ENCODE measurements around the gene WNT6.

WNT6 gene

DNA sequence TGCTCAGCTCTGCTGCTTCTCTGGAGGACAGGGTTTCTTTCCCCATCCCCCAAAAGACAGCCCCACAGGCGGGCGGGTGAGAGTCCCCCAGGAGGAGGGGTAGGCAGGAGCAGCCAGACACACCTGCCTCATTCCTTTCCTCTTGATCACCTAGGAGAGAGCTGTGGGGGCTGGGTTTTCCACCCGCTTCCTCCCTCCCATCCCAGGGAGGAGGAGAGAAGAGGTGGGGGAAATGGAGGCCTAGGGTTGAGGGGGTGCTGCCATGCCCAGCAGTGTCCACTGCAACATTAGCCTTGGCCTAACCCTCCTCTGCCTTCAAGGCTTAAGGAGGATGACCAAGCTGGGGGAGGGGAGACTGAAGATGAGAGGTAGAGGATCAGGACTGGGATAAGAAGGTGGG lies 35.7 kb downstream of the WNT6 start:
- no peak for DNase-seq

DNA sequence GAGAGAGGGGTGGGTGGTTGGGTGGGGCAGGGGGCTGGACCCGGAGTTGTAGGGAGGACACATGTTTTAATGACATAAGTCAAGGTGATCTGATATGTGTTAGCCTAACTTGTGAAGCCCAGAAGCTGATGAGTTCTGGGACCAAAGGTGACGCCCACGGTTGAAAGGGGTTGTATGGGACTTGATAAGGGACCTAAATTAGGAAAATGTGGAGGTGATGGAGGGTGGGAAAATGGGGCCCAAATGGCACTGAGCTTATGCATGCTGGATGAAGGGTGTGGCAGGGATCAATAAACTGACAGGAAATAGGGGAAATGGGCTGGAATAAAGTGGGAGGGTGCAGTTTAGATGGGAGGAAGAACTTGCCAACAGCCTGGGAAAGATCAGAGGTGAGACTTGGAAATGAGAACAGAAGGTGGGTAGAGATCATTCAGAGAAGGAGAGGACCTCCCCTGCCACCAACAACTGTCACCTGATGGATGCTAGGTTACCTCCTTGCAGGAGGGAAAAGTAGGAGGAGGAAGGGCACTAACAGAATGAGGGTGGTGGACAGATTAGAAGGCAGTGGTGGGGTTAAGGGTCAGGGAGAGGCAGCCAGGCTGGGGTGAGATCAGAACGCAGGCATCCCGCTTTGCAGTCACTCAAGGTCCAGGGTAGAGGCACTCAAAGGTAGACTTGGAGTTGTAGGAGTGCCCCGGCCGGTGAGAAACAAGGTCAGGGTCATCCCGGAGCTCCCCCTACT lies 36.3 kb downstream of the WNT6 start:
- no peak for DNase-seq

DNA sequence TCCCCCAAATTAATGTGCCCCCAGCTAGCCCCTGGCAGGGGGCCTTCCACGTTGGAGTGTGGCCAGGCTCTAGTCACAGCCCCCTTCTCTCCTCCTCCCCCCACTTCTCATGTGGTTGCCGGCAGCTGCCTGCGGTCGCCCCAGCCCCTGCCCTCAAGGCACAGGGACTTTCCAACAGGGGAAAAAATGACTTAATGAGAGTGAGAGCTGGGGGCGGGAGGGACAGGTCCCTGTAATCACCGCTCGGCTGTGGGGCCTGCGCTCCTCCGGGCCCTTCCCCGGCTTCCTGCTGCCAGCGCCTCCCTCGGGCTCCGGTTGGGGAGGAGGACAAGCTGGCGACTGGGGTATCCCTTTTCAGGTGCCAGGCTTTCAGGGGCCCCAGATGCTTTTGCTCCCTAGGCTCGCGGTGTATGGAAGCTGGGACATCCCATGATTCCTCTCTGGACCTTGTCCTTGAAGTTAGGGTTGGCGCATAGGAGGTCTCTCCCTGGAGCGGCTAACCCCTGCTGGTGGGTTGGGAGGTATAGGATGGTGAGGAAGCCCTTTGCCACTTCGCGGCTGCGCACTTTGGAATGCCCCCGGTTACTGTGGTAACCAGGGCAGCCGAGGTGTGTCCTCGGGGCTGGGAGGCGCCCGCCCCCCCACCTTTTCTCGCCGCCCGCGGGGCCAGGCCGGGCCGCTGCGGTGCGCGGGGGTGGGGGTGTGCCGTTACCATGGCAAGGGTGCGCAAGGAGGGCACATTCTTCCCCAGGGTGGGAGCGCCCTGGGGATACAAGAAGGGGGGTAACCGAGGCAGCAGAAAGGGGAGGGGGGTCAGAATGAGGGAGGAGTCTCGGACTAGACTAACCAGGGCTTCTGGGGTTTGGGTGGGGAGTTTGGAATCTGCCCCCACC lies 37.1 kb downstream of the WNT6 start:
- DNase-seq = peak; percentile 44 to 48

DNA sequence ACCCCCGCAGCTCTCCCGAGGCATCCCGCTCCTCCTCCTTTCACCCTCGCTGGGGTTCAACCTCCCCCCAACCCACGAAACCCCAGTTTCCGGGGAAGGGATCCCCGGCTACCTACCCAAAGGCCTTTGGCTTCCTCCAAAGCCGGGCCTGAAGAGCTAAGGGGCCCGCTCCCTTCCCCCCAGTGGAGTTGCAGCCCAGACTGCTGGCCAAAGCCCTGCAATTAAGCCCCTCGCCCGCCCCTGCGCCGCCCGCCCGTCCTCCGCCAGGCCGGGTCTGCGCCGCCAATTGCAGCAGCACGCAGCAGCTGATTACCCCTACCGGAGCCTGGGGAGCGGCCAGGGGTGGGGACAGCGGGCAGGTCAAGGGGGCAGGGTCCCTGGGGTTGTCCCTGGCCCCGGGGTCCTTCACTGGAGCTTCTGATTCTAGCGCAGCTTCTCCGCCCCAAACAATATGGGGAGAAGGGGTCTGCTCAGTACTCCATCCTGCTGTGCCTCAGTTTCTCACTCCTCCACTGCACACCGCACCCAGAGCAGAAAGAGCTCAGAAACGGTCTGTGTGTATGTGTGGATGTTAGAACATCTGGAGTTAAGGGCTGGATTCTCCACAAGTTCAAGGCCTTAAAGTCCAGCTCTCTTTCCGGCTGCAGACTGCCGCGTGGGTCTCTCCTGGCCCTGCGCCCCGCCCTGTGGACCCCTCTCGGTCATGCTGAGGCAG lies 37.9 kb downstream of the WNT6 start:
- DNase-seq = no peak

DNA sequence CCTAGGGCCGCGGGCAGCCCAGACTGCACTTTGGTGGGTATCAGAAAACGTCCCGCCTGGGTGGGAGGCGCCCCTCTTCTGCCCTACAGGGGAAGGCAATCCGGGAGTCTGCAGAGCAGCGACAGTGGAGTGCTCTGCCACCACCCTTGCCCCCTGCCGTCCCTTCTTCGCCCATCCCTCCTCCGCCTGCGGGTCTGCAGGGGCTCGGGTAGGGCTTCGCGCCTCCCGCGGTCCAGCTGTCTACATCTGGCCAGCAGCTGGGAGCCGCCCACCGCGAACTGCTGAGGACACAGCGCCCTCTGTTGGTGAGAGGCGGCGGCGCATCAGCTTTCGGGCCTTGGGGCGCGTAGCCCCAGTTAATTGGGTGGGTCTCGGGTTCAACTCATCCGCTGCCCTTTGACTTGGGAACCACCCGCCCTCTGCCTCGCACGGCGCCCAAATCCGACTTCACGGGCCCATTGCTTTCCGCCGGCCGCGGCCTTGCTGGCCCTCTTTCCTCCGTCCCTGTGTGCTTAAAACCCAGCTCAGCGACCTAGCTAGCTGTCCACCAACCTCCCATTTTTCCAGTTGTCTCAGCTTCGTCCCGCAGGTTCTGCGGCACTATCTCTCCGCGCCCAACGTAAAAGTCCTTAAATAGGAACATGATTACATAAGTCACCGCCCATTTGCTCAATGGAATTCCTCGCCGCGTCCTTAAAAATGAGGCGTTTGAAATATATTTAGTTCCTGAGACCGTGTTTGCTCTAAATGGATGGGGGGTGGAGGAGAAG lies 38.7 kb downstream of the WNT6 start:
- DNase-seq = peak; percentile 38 to 42

DNA sequence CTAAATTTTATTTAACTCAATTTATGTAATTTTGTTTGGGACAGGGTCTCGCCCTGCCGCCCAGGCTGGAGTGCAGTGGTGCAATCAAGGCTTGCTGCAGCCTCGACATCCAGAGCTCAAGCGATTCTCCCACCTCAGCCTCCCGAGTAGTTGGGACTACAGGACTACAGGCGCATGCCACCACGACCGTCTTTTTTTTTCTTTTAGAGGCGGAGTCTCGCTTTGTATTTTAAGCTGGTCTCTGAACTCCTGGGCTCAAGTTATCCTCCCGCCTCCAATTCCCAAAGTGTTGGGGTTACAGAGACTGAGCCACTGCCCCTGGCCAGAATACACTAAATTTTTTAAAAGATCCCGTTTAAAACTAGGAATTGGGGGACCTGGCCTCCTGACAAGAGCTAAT lies 39.5 kb downstream of the WNT6 start:
- DNase-seq = no peak

DNA sequence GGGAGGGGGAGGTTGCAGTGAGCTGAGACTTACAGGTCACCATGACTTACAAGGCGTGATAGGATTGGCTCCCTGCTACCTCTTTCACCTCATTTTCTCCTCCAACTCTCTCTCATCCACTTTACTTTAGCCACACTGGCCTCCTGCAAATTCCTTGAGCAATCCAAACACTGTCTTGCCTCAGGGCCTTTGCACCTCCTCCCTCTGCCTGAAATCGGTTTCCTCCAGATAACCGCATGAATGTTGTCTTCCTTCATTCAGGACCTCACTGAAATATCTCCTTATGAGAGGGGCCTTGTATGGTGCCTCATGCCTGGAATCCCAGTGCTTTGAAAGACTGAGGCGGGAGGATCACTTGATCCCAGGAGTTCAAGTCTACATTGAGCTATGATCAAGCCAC lies 42.8 kb downstream of the WNT6 start:
- DNase-seq = no peak

DNA sequence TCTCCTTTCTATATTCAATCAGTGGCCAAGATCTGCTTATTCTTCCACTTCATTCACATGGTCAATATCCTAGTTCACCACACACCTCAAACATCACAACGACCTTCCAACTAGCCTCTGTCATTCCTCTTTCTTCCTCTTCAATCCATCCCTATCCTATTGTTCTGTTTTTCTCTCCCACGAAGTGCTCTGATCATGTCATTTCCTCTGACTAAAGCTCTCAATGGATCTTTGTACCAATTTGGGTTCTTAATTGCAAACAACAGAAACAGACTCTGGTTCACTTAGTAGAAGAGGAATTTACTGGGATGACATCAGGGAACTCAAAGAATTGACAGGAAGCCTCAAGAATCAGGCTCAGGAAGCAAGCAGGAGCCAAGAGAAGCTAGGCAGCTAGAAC lies 44.6 kb downstream of the WNT6 start:
- no peak for DNase-seq

DNA sequence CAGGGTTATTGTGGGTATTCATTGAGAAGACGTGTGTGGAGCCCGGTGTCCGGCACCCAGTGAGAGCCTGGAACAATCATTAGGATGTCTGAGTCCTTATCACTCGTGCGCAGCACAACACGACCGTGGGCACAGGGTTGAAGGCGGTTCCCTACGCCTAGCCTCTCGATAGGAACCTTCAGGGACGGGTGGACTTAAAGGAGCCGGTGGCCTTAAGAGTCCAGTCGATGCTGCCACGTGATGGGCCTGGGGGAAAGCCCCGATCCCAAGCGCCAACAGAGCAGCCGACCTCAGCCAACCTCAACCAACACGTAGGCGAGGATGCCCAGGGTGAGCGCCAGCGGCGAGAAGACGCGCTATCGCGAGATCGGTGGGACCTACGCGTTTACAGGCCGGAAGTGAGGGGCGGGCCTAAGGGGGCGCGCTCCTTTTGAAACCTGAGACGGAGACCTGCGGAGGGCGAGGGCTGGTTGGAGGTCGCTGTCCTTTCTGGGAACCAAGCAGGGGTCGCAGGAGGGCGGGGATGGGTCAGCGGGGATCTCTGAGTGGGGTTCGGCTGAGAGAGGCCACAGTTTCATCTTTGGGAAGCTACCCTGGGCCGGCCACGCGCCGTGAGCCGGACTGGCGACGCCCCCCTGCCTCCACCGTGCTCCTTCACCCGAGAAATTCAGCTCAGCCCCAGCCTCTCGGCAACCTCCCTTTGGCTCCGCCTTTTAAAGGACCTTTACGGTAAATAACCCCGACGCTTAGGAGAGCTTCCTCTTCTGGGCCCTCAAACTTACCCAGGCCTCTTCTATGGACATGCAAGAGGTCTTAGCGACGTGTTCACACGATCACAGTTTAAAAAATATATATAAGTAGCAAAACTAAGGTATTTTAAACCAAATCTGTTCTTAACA lies 49.4 kb downstream of the WNT6 start:
- DNase-seq = peak; percentile 96

DNA sequence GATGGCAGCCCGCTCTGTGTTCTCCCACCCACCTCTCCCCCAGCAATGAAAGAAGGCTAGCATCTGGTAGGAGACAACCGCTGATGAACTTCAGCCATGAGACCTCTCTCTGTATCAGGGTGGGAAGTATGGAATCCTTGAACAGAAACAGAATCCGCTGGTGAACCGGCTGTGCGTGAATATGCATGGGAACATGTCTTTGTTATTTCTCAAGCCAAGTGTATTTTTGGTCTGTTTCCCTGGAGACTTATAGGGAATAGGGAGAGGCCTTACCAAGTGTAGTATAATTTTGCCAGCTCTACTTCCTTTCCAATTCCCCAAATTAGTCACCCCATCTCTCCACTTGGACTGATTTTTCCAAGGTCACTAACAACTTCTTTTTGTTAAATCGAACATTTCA lies 51.1 kb downstream of the WNT6 start:
- DNase-seq = no peak

DNA sequence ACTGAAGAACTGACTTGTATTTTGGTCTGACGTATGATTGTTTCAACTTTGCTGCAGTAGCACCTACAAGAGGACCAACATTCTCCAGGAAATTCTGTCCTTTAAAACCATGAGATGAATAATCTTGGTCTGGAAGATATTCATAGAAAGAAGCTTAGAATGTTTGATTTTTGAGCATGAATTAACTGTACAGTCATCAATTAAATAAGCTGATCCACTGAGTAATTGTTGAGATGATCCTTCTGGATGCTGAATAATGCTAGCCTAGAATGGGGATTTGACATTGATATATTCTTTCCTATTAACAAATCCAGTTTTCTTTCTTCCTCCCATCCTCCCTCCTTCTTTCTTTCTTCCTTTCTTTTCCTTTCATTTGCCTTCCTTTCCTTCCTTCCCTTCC lies 60.9 kb downstream of the WNT6 start:
- DNase-seq = no peak
